Osteoblast (primary cell): ENCODE results near the gene ZNF654. TPM values are rescaled to one million over a fixed set of nuclear protein-coding genes. Genes with fewer than 3 reads are reported as not detected.
A peak's percentile ranks its signal among the peaks of the same experiment; 100 is the strongest.

Source experiments
- DNase-seq: peaks from one replicate; pipeline ENCODE4 v3.0.0; 2011; ENCODE audit warnings: low spot score, mixed read lengths; ENCODE audit not compliant: insufficient read length; ENCODE audit errors: missing footprints
- H2AFZ ChIP-seq: 2 replicates; pipeline ENCODE4 v1.6.0; 2011; ENCODE audit warnings: mild to moderate bottlenecking, low read length
- H3K27ac ChIP-seq: 2 replicates; pipeline ENCODE4 v1.5.1; 2011; ENCODE audit warnings: mild to moderate bottlenecking, low read depth, low read length, moderate library complexity
- H3K27me3 ChIP-seq: 2 replicates; pipeline ENCODE4 v1.6.0; 2012; ENCODE audit warnings: mild to moderate bottlenecking, control low read depth, inconsistent platforms, low read length, moderate library complexity; ENCODE audit not compliant: insufficient read depth
- H3K36me3 ChIP-seq: 2 replicates; pipeline ENCODE4 v1.5.1; 2011; ENCODE audit warnings: mild to moderate bottlenecking, low read length, control low read depth, moderate library complexity; ENCODE audit not compliant: insufficient read depth
- H3K4me1 ChIP-seq: 2 replicates; pipeline ENCODE4 v1.5.1; 2011; ENCODE audit warnings: mild to moderate bottlenecking, low read length, control low read depth, moderate library complexity; ENCODE audit not compliant: insufficient read depth
- H3K4me2 ChIP-seq: 2 replicates; pipeline ENCODE4 v1.6.0; 2011; ENCODE audit warnings: mild to moderate bottlenecking, low read length; ENCODE audit not compliant: insufficient read depth
- H3K4me3 ChIP-seq: fragments of 200-600 bp; sonication (generic); 3 replicates; pipeline ENCODE4 v1.5.1; 2012; ENCODE audit warnings: mild to moderate bottlenecking, low read length, inconsistent platforms; ENCODE audit not compliant: insufficient read depth
- H3K79me2 ChIP-seq: 2 replicates; pipeline ENCODE4 v1.6.0; 2012; ENCODE audit warnings: mild to moderate bottlenecking, low read length, control low read depth, inconsistent platforms; ENCODE audit not compliant: insufficient read depth
- H3K9me3 ChIP-seq: 2 replicates; pipeline ENCODE4 v1.5.1; 2011; ENCODE audit warnings: low read depth, low read length, control low read depth
- H4K20me1 ChIP-seq: 2 replicates; pipeline ENCODE4 v1.6.0; 2012; ENCODE audit warnings: mild to moderate bottlenecking, low read length, control low read depth; ENCODE audit not compliant: insufficient read depth
- total RNA-seq: library from RNA; depleted of rRNA; stranded (reverse); fragments of >200 nt; gene quantifications from 2 replicates; pipeline ENCODE4 v1.2.3, GENCODE V29; 2012
- TF ChIP-seq, protein P1 (sequence below): IDR thresholded peaks from 2 replicates; pipeline ENCODE4 v1.5.1; 2011; ENCODE audit warnings: mild to moderate bottlenecking, low read depth, low read length, moderate library complexity; ENCODE audit errors: extremely low read depth

Gene ZNF654
- total RNA-seq, 1 donor = 23.2 TPM

GRCh38 chr3:88149101-88149508, 90.0 kb downstream of the ZNF654 start:
- Histone ChIP-seq H3K36me3 (peaks cover 12% of the 10 kb centered on the region), H3K27ac (peak overlapping the region; percentile 92), H3K79me2 (peaks cover 52% of the 10 kb centered on the region), H4K20me1 (peaks cover 4% of the 10 kb centered on the region), H3K4me1 (peaks cover 2% of the 10 kb centered on the region), H3K4me3 (peak overlapping the region; percentile 99), H3K9me3 (no peaks in the 10 kb centered on the region), H2AFZ (peak overlapping the region; percentile 97), H3K4me2 (peak overlapping the region; percentile 97), H3K27me3 (no peaks in the 10 kb centered on the region)
- TF ChIP-seq, protein P1, sequence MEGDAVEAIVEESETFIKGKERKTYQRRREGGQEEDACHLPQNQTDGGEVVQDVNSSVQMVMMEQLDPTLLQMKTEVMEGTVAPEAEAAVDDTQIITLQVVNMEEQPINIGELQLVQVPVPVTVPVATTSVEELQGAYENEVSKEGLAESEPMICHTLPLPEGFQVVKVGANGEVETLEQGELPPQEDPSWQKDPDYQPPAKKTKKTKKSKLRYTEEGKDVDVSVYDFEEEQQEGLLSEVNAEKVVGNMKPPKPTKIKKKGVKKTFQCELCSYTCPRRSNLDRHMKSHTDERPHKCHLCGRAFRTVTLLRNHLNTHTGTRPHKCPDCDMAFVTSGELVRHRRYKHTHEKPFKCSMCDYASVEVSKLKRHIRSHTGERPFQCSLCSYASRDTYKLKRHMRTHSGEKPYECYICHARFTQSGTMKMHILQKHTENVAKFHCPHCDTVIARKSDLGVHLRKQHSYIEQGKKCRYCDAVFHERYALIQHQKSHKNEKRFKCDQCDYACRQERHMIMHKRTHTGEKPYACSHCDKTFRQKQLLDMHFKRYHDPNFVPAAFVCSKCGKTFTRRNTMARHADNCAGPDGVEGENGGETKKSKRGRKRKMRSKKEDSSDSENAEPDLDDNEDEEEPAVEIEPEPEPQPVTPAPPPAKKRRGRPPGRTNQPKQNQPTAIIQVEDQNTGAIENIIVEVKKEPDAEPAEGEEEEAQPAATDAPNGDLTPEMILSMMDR = no peak
- DNase-seq = no peak

DNA sequence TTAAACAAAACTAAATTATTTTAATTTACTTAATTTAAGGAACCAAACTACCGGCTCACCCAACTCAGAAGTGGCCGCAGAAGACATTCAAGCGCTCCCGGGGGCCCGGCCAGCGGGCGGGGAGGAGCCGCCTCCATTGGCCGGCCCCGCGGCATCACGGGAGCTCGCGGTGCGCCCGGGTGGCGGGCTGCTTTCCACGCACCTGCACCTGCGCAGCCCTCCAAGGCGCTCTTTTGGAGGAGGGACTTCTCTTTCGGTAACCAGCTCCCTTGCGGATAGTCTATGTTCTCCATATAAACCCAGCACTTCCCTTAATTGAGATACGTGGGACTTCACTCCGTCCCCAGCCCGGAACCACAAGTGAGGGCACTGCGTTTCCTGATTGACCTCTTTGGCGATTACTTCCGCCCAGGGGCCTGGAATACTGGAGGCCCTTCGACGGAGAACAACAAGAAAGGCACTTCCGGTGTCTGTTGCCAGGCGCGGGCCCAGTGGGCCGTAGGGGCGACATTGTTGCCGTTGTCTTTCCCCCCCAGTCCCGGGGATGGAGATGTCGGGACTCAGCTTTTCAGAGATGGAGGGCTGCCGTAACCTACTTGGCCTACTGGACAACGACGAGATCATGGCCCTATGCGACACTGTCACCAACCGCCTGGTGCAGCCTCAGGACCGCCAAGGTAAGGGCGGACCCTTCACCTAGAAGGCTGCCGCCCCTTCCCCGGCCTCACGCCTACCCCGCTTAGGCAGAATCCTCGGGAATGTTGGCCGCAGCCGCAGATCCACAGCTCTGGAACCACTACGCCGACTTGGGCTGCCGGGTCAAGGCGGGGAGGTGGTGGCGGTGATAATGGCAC, 90.7 kb downstream of the ZNF654 start, which contains the start of gene C3orf38:
C3orf38 (plus strand) TSS at position 451 of the 854 bp plus-strand sequence; CDS start at position 545, 94 bp downstream.
- peak within 1 kb of the TSS; percentile 97 for H3K4me2 ChIP-seq
- H3K4me3 ChIP-seq = peak within 1 kb of the TSS; percentile 99
- H3K36me3 ChIP-seq = peaks cover 18% of the 10 kb centered on the region
- H3K79me2 ChIP-seq = peaks cover 57% of the 10 kb centered on the region
- H3K9me3 ChIP-seq = no peaks in the 10 kb centered on the region
- H3K27me3 ChIP-seq = no peaks in the 10 kb centered on the region
- H2AFZ ChIP-seq = peak within 1 kb of the TSS; percentile 97
- H4K20me1 ChIP-seq = peaks cover 4% of the 10 kb centered on the region
- peaks cover 2% of the 10 kb centered on the region for H3K4me1 ChIP-seq
- peak within 1 kb of the TSS; percentile 92 for H3K27ac ChIP-seq
- DNase-seq = peak; percentile 95
- TF ChIP-seq, protein P1 = no peak

- Histone ChIP-seq H3K4me1 (peaks cover 2% of the 10 kb centered on the region), H4K20me1 (peaks cover 4% of the 10 kb centered on the region), H3K4me2 (peak overlapping the region; percentile 97), H2AFZ (peak overlapping the region; percentile 97), H3K27ac (peak overlapping the region; percentile 92), H3K27me3 (no peaks in the 10 kb centered on the region), H3K9me3 (no peaks in the 10 kb centered on the region), H3K4me3 (peak overlapping the region; percentile 99), H3K36me3 (peaks cover 22% of the 10 kb centered on the region), H3K79me2 (peaks cover 60% of the 10 kb centered on the region)
- TF ChIP-seq, protein P1 = no peak
- DNase-seq = no peak
These were observed 91.3 kb downstream of the ZNF654 start for GRCh38 chr3:88150371-88150770.

GRCh38 chr3:88150806-88151205, 91.8 kb downstream of the ZNF654 start:
- peaks cover 25% of the 10 kb centered on the region for H3K36me3 ChIP-seq
- no peaks in the 10 kb centered on the region for H3K9me3 ChIP-seq
- H2AFZ ChIP-seq = peak overlapping the region; percentile 51
- peak overlapping the region; percentile 99 for H3K4me3 ChIP-seq
- H3K27ac ChIP-seq = peak overlapping the region; percentile 92
- peaks cover 2% of the 10 kb centered on the region for H3K4me1 ChIP-seq
- H3K79me2 ChIP-seq = peaks cover 59% of the 10 kb centered on the region
- peak; percentile 35 for DNase-seq
- peaks cover 4% of the 10 kb centered on the region for H4K20me1 ChIP-seq
- H3K4me2 ChIP-seq = peak overlapping the region; percentile 97
- TF ChIP-seq, protein P1 = no peak
- no peaks in the 10 kb centered on the region for H3K27me3 ChIP-seq
